Measurements from ENCODE around the gene SAMSN1.

The SAMSN1 gene

GRCh38 chr21:14545906-14546480 lies at the start of gene SAMSN1:
Gene SAMSN1 (minus strand): TSS chr21:14546315. CDS start chr21:14546261, 54 bp downstream.
- no peak for DNase-seq (ENCODE audit: low read depth)

GRCh38 chr21:14595449-14595848 lies 49.3 kb upstream of the SAMSN1 start:
- DNase-seq (ENCODE audit: low read depth), result no peak

GRCh38 chr21:14594967-14595366 lies 48.9 kb upstream of the SAMSN1 start:
- DNase-seq (ENCODE audit: low read depth), result no peak

- no peak for DNase-seq (ENCODE audit: low read depth)
Measured at GRCh38 chr21:14593230-14593629, 47.1 kb upstream of the SAMSN1 start.

- DNase-seq (ENCODE audit: low read depth), result no peak
Measured at GRCh38 chr21:14592296-14593000, 46.3 kb upstream of the SAMSN1 start.

GRCh38 chr21:14591882-14592281 lies 45.8 kb upstream of the SAMSN1 start:
- DNase-seq (ENCODE audit: low read depth), result no peak

GRCh38 chr21:14591377-14591776 lies 45.3 kb upstream of the SAMSN1 start:
- DNase-seq (ENCODE audit: low read depth), result no peak

GRCh38 chr21:14589855-14590563 lies 43.9 kb upstream of the SAMSN1 start:
- no peak for DNase-seq (ENCODE audit: low read depth)

GRCh38 chr21:14587266-14587665 lies 41.2 kb upstream of the SAMSN1 start:
- no peak for DNase-seq (ENCODE audit: low read depth)

- DNase-seq (ENCODE audit: low read depth), result no peak
Measured at GRCh38 chr21:14585122-14585521, 39.0 kb upstream of the SAMSN1 start.

- no peak for DNase-seq (ENCODE audit: low read depth)
Measured at GRCh38 chr21:14584357-14585095, 38.4 kb upstream of the SAMSN1 start.

GRCh38 chr21:14583629-14584255 lies 37.6 kb upstream of the SAMSN1 start:
- no peak for DNase-seq (ENCODE audit: low read depth)

GRCh38 chr21:14582934-14583628 lies 37.0 kb upstream of the SAMSN1 start:
- no peak for DNase-seq (ENCODE audit: low read depth)

- DNase-seq (ENCODE audit: low read depth), result no peak
Measured at GRCh38 chr21:14581902-14582457, 35.9 kb upstream of the SAMSN1 start.

GRCh38 chr21:14573244-14573643 lies 27.1 kb upstream of the SAMSN1 start:
- DNase-seq (ENCODE audit: low read depth), result no peak

GRCh38 chr21:14572204-14572780 lies 26.2 kb upstream of the SAMSN1 start:
- no peak for DNase-seq (ENCODE audit: low read depth)

GRCh38 chr21:14569868-14570267 lies 23.8 kb upstream of the SAMSN1 start:
- DNase-seq (ENCODE audit: low read depth), result no peak

GRCh38 chr21:14569026-14569621 lies 23.0 kb upstream of the SAMSN1 start:
- DNase-seq (ENCODE audit: low read depth), result no peak

- no peak for DNase-seq (ENCODE audit: low read depth)
Measured at GRCh38 chr21:14567331-14568279, 21.5 kb upstream of the SAMSN1 start.

Measured in GM04504 (cell line).